GM18868 (cell line): Measurements from ENCODE around the gene TARDBP.
"Not testable (repeated sequence)": the region's sequence is repeated elsewhere in the genome, so short reads cannot be mapped to it uniquely, and the experiment has no call there.

ENCODE experiments used
- ATAC-seq: cut with Tn5 transposase; IDR thresholded peaks from one replicate; pipeline ENCODE4 v1.9.1; 2021; ENCODE audit warnings: mild to moderate bottlenecking, moderate library complexity; ENCODE audit not compliant: unreplicated experiment

TARDBP gene

GRCh38 chr1:11058595-11059154, 46.2 kb downstream of the TARDBP start:
- no peak for ATAC-seq

- peak; percentile 15 for ATAC-seq
These were observed 46.9 kb downstream of the TARDBP start for GRCh38 chr1:11059155-11059967.

DNA sequence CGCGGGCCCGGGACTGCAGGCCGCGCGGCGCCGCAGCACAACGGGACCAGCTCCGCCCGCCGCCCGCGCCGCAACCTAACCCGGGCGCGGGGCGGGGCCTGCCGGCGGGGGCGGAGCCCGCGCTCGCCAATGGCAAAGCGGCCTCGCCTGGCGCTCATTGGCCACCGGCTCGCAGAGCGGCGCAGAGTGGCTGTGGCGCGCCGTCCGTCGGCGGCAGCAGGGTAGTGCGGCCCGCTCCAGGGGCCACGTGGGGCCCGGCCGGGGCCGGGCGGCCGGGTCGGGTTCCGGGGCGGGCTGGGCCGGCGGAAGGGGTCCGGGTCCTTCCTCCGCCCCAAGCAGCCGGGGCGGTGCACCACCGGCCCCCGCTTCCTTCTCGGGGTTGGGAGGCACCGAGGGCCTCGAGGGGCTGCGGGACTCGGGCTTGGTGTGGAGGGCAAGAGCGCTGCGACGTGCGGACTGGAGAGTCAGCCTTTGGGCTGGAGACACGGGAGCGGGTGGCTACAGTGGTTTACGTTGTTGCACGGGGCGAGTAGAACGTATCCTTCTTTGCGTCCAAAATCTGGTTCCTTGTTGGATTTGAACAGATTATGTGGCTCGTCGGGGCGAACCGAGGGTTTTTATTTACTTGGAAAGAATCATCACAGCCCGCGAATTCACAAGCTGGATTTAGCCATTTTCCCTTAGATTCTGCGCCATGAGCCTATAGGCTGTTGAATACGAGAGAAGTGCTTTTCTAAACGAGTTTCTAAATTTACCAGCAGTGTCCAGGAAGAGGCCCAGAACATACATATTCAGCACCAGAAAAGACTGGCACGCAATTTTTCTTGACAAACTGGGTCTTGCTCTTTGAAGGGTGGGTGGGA, 47.7 kb downstream of the TARDBP start, which contains the start of gene SRM:
Gene SRM (minus strand): TSS at position 51 of the 863 bp plus-strand sequence. CDS start 75 bp downstream, outside the sequence.
- peak; percentile 84 for ATAC-seq

- no peak for ATAC-seq
These were observed 49.4 kb downstream of the TARDBP start for GRCh38 chr1:11061652-11062365.

DNA sequence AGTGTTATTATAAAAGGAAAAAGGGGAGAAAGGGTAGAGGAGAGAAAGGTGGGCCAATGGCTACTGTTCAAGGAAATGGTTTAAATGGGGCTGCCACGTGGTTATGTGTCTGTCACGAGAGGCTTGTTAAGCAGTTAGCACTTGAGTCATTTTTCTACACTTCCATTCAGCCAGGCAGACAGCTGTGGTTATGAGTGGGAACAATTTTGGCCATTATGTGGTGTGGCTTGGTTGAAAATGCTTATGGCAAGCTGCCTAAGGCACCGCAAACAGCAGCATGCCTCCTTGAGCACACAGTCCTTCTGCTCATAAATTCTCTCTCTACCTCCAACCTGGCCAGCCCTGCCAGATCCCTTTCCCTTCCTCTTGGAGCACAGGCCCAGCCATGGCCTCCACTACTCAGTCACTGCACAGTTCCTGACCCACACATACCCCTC, 50.5 kb downstream of the TARDBP start:
- ATAC-seq: peak; percentile 35

GRCh38 chr1:11063937-11064537, 51.6 kb downstream of the TARDBP start:
- not testable (repeated sequence) for ATAC-seq

- no peak for ATAC-seq
These were observed 52.5 kb downstream of the TARDBP start for GRCh38 chr1:11064942-11065341.

GRCh38 chr1:11065796-11066195, 53.3 kb downstream of the TARDBP start:
- ATAC-seq: no peak

DNA sequence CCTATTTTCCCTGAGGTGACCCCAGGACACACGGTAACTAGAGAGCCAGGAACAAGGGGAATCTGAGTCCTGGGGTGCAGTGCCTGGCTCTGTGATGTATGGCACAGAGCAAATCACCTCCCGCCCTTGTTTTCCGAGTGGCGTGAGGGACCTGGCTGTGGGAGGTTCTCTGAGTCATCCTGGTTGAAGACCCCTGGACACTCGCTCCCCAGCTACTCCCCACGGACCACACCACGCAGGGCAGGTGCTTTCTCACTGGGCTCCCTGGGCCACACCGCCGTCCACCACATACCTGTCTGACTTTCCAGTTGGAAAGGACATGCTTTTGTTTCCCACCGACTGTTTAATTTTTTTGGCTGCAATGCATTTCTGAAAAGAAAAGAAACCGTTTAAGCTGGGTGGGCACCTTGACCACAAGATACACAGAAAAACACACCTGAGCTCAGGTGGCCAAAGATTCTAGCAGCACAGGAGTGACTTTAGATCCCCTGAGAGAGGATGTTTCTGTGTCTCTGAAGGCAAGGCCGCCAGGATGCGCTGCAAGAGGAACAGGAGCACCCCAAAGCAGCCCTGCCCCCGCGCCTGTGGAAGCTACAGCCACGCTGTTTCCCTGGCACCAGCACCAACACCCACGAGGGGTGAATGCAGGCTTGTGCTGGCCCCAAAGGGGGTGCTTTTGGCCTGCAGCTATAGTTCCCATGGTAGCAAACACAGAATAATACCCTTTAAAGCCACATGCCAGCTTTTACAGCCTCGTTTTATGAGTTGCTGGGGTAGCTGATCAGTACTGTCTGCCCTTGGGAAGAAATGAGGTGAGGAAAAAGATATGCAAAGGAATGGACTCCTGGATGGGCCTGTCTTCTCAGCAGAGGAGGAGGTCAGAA, 55.5 kb downstream of the TARDBP start:
- no peak for ATAC-seq

- no peak for ATAC-seq
These were observed 56.4 kb downstream of the TARDBP start for GRCh38 chr1:11068600-11069473.

- ATAC-seq: no peak
These were observed 58.4 kb downstream of the TARDBP start for GRCh38 chr1:11070876-11071275.

GRCh38 chr1:11071463-11072215, 59.2 kb downstream of the TARDBP start:
- ATAC-seq: no peak

DNA sequence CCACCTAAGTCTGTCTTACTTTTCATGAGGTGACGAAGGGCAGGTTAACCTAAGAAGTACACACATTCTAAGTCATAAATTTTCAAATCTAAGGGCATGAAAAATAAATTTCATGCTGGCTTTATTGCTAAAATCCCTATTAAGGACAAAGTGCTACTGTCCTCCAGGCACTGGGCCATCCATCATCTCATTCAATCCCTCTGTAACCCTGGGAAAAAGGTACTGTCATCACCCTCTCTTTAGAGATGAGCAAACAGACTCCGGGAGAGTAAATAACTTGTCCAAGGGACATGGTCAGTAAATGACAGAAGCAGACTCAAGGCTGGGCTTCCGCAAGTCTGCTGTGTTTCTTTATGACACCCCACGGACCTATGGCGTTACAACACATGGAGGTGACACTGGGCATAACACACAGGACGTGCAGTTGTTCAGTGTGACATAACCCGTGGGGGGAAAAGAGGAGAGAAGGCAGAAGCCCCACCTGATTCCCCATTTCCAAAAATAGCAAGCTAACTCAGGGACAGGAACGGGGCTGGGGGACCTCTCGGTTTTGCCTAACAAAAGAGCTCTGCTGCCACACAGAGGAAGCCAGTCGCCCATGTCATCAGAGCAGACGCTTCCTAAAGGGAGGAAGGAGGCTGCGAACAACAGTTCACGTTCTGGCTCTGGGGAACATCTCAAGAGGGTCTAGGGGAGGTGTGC, 59.9 kb downstream of the TARDBP start:
- no peak for ATAC-seq

- not testable (repeated sequence) for ATAC-seq
These were observed 60.9 kb downstream of the TARDBP start for GRCh38 chr1:11073398-11073797.
